CD14-positive monocyte (primary cell): Measurements from ENCODE around the gene MARVELD3. TPM values are rescaled to one million over a fixed set of nuclear protein-coding genes. Genes with fewer than 3 reads are reported as not detected.
"Not testable (repeated sequence)": the region's sequence is repeated elsewhere in the genome, so short reads cannot be mapped to it uniquely, and the experiment has no call there.

ENCODE experiments used
- DNase-seq, 3 donors: peaks; one replicate each; pipeline ENCODE4 v3.0.0-alpha.2; 2011 to 2022
- H2AFZ ChIP-seq: 2 replicates; pipeline ENCODE4 v1.6.0; 2012; ENCODE audit warnings: mild to moderate bottlenecking, low read depth, low read length, inconsistent platforms; ENCODE audit not compliant: insufficient read depth, poor library complexity, severe bottlenecking
- H3K27ac ChIP-seq, 2 donors: 1 replicate in 1 of 2; 2 replicates in 1 of 2; pipeline ENCODE4 v1.5.1; 2012 to 2013; ENCODE audit warnings: low read length in 2 of 2, control low read depth in 1 of 2, inconsistent platforms in 1 of 2, low read depth in 1 of 2, mild to moderate bottlenecking in 1 of 2
- H3K27me3 ChIP-seq, 2 donors: one replicate each; pipeline versions ENCODE4 v1.6.0 to v1.6.1; 2011 to 2013; ENCODE audit warnings: low read length in 2 of 2; ENCODE audit not compliant: control insufficient read depth in 2 of 2, insufficient read depth in 2 of 2
- H3K36me3 ChIP-seq, 2 donors: replicated peaks in 1 of 2; 1 replicate in 1 of 2; 2 replicates in 1 of 2; pipeline versions ENCODE4 v1.5.1 to v1.6.1; 2012 to 2013; ENCODE audit warnings: low read length in 2 of 2, control low read depth in 1 of 2, inconsistent platforms in 1 of 2, mild to moderate bottlenecking in 1 of 2; ENCODE audit not compliant: insufficient read depth in 2 of 2, control insufficient read depth in 1 of 2
- H3K4me1 ChIP-seq, 2 donors: 1 replicate in 1 of 2; 2 replicates in 1 of 2; pipeline versions ENCODE4 v1.5.1 to v1.6.1; 2012 to 2013; ENCODE audit warnings: low read length in 2 of 2, control low read depth in 1 of 2, inconsistent platforms in 1 of 2, mild to moderate bottlenecking in 1 of 2, moderate library complexity in 1 of 2; ENCODE audit not compliant: insufficient read depth in 2 of 2, control insufficient read depth in 1 of 2
- H3K4me2 ChIP-seq: replicated peaks from 2 replicates; pipeline ENCODE3; 2012; ENCODE audit warnings: low read length, moderate library complexity, mild to moderate bottlenecking; ENCODE audit not compliant: poor library complexity, severe bottlenecking; ENCODE audit errors: extremely low read depth
- H3K4me3 ChIP-seq, 3 experiments: fragments of 200-600 bp in 1 of 3; sonication (generic) in 1 of 3; replicated peaks in 1 of 3; 1 replicate in 2 of 3; 2 replicates in 1 of 3; pipeline ENCODE4 v1.5.1; 2011 to 2013; ENCODE audit warnings: low read length in 3 of 3, mild to moderate bottlenecking in 3 of 3, control low read depth in 2 of 3, low read depth in 2 of 3, inconsistent platforms in 1 of 3, moderate library complexity in 1 of 3
- H3K79me2 ChIP-seq: 2 replicates; pipeline ENCODE4 v1.6.0; 2012; ENCODE audit warnings: mild to moderate bottlenecking, control low read depth, inconsistent platforms, low read length, moderate library complexity; ENCODE audit not compliant: insufficient read depth
- H3K9ac ChIP-seq: 2 replicates; pipeline ENCODE4 v1.6.0; 2017; ENCODE audit warnings: low read length, mild to moderate bottlenecking; ENCODE audit not compliant: insufficient read depth, poor library complexity, severe bottlenecking
- H3K9me3 ChIP-seq, 2 donors: replicated peaks in 1 of 2; 1 replicate in 1 of 2; 2 replicates in 1 of 2; pipeline versions ENCODE4 v1.5.1 to v1.6.1; 2012 to 2013; ENCODE audit warnings: low read length in 2 of 2, control low read depth in 1 of 2; ENCODE audit not compliant: control insufficient read depth in 1 of 2, insufficient read depth in 1 of 2
- H4K20me1 ChIP-seq: 2 replicates; pipeline ENCODE4 v1.6.0; 2012; ENCODE audit warnings: mild to moderate bottlenecking, low read length, control low read depth, moderate library complexity; ENCODE audit not compliant: insufficient read depth
- H3K27ac Mint-ChIP-seq, 7 donors: one replicate each; pipeline ENCODE4 v1.8.0; 2020; ENCODE audit warnings: mild to moderate bottlenecking in 7 of 7, mixed read lengths in 7 of 7, moderate library complexity in 6 of 7, inconsistent platforms in 2 of 7
- H3K27me3 Mint-ChIP-seq, 3 donors: one replicate each; pipeline ENCODE4 v1.8.0; 2021 to 2022; ENCODE audit warnings: low read depth in 3 of 3, mild to moderate bottlenecking in 3 of 3, mixed read lengths in 3 of 3, moderate library complexity in 3 of 3, inconsistent platforms in 1 of 3
- H3K36me3 Mint-ChIP-seq, 2 donors: one replicate each; pipeline ENCODE4 v1.8.0; 2020; ENCODE audit warnings: mixed read lengths in 2 of 2, inconsistent platforms in 1 of 2, mild to moderate bottlenecking in 1 of 2
- H3K4me1 Mint-ChIP-seq: one replicate; pipeline ENCODE4 v1.8.0; 2020; ENCODE audit warnings: mild to moderate bottlenecking, mixed read lengths
- H3K4me3 Mint-ChIP-seq, 2 donors: one replicate each; pipeline ENCODE4 v1.8.0; 2020; ENCODE audit warnings: mild to moderate bottlenecking in 2 of 2, mixed read lengths in 2 of 2, moderate library complexity in 1 of 2
- H3K9me3 Mint-ChIP-seq, 7 donors: one replicate each; pipeline ENCODE4 v1.8.0; 2020 to 2022; ENCODE audit warnings: mixed read lengths in 7 of 7, mild to moderate bottlenecking in 6 of 7, moderate library complexity in 6 of 7, inconsistent platforms in 2 of 7
- WGBS: methylation state at CpG from one replicate; pipeline ENCODE4 v1.1.5; 2013; ENCODE audit warnings: missing lambda C conversion rate; ENCODE audit not compliant: insufficient coverage; 5-methylcytosine and 5-hydroxymethylcytosine counted together
- intact Hi-C, 2 donors: fragments of 100-400 bp; cut with micrococcal nuclease; formaldehyde crosslinking; loops; one replicate each; pipeline versions ENCODE4 v1.15.0 to v1.15.1; 2023
- polyA plus RNA-seq, 3 donors: library from polyadenylated mRNA; depleted of rRNA in 1 of 3; unstranded in 2 of 3; stranded (reverse) in 1 of 3; fragments of 300-500 nt in 2 of 3; fragments of >200 nt in 1 of 3; fragmentation: Illumina TruSeq in 2 of 3; gene quantifications; 1 replicate in 2 of 3; 2 replicates in 1 of 3; pipeline ENCODE4 v1.2.3, GENCODE V29; 2012 to 2021
- TF ChIP-seq, protein P1 (sequence below): fragments of 200-600 bp; IDR thresholded peaks from one replicate; pipeline ENCODE4 v1.8.0; 2022; ENCODE audit warnings: antibody characterized with exemption, mild to moderate bottlenecking

The MARVELD3 gene
- polyA plus RNA-seq, 3 donors, result 0.12 TPM; not detected in 2

DNA sequence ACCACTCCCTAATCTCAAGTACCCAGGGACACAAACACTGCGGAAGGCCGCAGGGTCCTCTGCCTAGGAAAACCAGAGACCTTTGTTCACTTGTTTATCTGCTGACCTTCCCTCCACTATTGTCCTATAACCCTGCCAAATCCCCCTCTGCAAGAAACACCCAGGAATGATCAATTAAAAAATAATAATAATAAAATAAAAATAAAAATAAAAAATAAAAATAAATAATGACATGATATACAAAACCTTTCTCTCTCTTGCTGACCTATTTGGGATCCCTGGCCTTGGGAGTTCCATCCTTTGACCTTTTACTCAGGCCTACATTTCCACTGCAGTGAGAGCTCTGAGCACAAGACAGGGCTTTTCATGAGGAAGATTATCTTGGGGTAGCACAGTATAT is 35.9 kb upstream of the MARVELD3 start:
- H3K4me3 Mint-ChIP-seq, H3K27ac ChIP-seq, H3K36me3 Mint-ChIP-seq, DNase-seq, H3K36me3 ChIP-seq, H3K79me2 ChIP-seq, H3K4me1 ChIP-seq, H4K20me1 ChIP-seq, H3K4me2 ChIP-seq, H3K4me3 ChIP-seq, H3K27me3 ChIP-seq, H2AFZ ChIP-seq, H3K4me1 Mint-ChIP-seq, H3K9me3 Mint-ChIP-seq, H3K27ac Mint-ChIP-seq, intact Hi-C loops, H3K9me3 ChIP-seq, H3K9ac ChIP-seq: not testable (repeated sequence)
- no CpG with 5 or more reads among the region's 2 CpGs for WGBS
- H3K27me3 Mint-ChIP-seq, result peaks cover 11 to 17% (median 13%) of the 10 kb centered on the region in 3 donors

DNA sequence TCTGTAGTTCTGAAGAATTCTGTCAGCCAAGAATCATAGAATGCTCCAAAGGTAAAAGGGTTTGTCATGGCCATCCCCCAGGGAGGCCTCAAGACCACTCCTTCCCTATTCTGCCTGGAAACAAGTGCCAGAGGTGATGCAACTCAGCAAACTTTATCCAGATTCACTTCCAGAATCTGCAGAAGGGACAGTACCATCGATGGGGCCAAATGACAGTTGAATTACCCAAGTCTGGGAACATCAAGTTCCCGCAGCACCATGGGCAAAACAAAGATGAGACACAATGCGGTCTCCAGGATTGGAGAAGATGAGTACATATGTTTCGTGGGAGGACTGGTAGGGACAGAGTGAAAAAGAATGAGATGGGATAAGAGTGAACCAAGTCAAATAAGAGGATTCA is 35.4 kb upstream of the MARVELD3 start:
- no peak for DNase-seq
- Mint-ChIP-seq H3K4me1 (no peaks in the 10 kb centered on the region), H3K27ac (no peak overlapping the region), H3K4me3 (no peak overlapping the region), H3K27me3 (peaks cover 11 to 19% (median 12%) of the 10 kb centered on the region in 3 donors), H3K9me3 (peaks cover 2 to 8% (median 2%) of the 10 kb centered on the region in 7 donors), H3K36me3 (no peaks in the 10 kb centered on the region)
- Histone ChIP-seq H3K9ac (no peak overlapping the region), H3K79me2 (no peaks in the 10 kb centered on the region), H3K27ac (no peak overlapping the region), H3K4me1 (no peaks in the 10 kb centered on the region), H3K4me2 (no peak overlapping the region), H3K36me3 (no peaks in the 10 kb centered on the region), H2AFZ (no peak overlapping the region), H3K27me3 (peaks cover 0 to 4% of the 10 kb centered on the region in 2 donors), H3K9me3 (no peaks in the 10 kb centered on the region), H4K20me1 (no peaks in the 10 kb centered on the region), H3K4me3 (no peak overlapping the region)
- intact Hi-C loops, result no loop called here
- TF ChIP-seq, protein P1, sequence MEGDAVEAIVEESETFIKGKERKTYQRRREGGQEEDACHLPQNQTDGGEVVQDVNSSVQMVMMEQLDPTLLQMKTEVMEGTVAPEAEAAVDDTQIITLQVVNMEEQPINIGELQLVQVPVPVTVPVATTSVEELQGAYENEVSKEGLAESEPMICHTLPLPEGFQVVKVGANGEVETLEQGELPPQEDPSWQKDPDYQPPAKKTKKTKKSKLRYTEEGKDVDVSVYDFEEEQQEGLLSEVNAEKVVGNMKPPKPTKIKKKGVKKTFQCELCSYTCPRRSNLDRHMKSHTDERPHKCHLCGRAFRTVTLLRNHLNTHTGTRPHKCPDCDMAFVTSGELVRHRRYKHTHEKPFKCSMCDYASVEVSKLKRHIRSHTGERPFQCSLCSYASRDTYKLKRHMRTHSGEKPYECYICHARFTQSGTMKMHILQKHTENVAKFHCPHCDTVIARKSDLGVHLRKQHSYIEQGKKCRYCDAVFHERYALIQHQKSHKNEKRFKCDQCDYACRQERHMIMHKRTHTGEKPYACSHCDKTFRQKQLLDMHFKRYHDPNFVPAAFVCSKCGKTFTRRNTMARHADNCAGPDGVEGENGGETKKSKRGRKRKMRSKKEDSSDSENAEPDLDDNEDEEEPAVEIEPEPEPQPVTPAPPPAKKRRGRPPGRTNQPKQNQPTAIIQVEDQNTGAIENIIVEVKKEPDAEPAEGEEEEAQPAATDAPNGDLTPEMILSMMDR, result no peak
- 74% methylated on average over 4 of the region's 4 CpGs for WGBS
